NCI-H2171 (cell line): Measurements from ENCODE around the gene TET1.
A peak's percentile ranks its signal among the peaks of the same experiment; 100 is the strongest.
"Not testable (repeated sequence)": the region's sequence is repeated elsewhere in the genome, so short reads cannot be mapped to it uniquely, and the experiment has no call there.

ENCODE experiments used
- DNase-seq: peaks from one replicate; lab custom pipeline; 2025; lab: John Stamatoyannopoulos, UW

TET1 gene

GRCh38 chr10:68564712-68565111, 4.6 kb downstream of the TET1 start:
- no peak for DNase-seq

GRCh38 chr10:68565658-68566057, 5.5 kb downstream of the TET1 start:
- no peak for DNase-seq

- no peak for DNase-seq
These were observed 6.2 kb downstream of the TET1 start for GRCh38 chr10:68566351-68566750.

- DNase-seq: no peak
These were observed 6.8 kb downstream of the TET1 start for GRCh38 chr10:68566955-68567354.

GRCh38 chr10:68572151-68572550, 12.0 kb downstream of the TET1 start:
- no peak for DNase-seq

GRCh38 chr10:68574051-68574450, 13.9 kb downstream of the TET1 start:
- DNase-seq: peak; percentile 13

- no peak for DNase-seq
These were observed 16.0 kb downstream of the TET1 start for GRCh38 chr10:68576118-68576517.

GRCh38 chr10:68578974-68579373, 18.8 kb downstream of the TET1 start:
- no peak for DNase-seq

GRCh38 chr10:68584187-68584586, 24.1 kb downstream of the TET1 start:
- DNase-seq: not testable (repeated sequence)

GRCh38 chr10:68586606-68587305, 26.6 kb downstream of the TET1 start:
- DNase-seq: no peak

- no peak for DNase-seq
These were observed 34.3 kb downstream of the TET1 start for GRCh38 chr10:68594405-68594804.

- DNase-seq: no peak
These were observed 35.4 kb downstream of the TET1 start for GRCh38 chr10:68595513-68595912.

- no peak for DNase-seq
These were observed 37.3 kb downstream of the TET1 start for GRCh38 chr10:68597407-68597806.

GRCh38 chr10:68598978-68599770, 39.0 kb downstream of the TET1 start:
- no peak for DNase-seq

- no peak for DNase-seq
These were observed 39.6 kb downstream of the TET1 start for GRCh38 chr10:68599771-68600040.

GRCh38 chr10:68600041-68600778, 40.1 kb downstream of the TET1 start:
- DNase-seq: peak; percentile 73

- no peak for DNase-seq
These were observed 41.5 kb downstream of the TET1 start for GRCh38 chr10:68601501-68602265.

- no peak for DNase-seq
These were observed 42.3 kb downstream of the TET1 start for GRCh38 chr10:68602434-68602833.

- no peak for DNase-seq
These were observed 43.6 kb downstream of the TET1 start for GRCh38 chr10:68603766-68604165.

- DNase-seq: no peak
These were observed 44.3 kb downstream of the TET1 start for GRCh38 chr10:68604441-68604840.

GRCh38 chr10:68606918-68607317, 46.8 kb downstream of the TET1 start:
- no peak for DNase-seq

GRCh38 chr10:68610023-68610422, 49.9 kb downstream of the TET1 start:
- DNase-seq: not testable (repeated sequence)
